Astrocyte of the spinal cord (primary cell): ENCODE measurements around the gene FBXO4.
"Not testable (repeated sequence)": the region's sequence is repeated elsewhere in the genome, so short reads cannot be mapped to it uniquely, and the experiment has no call there.

ENCODE experiments used
- DNase-seq: peaks from one replicate; pipeline ENCODE4 v3.0.0; 2011; ENCODE audit warnings: low read depth, low spot score
- H3K4me3 ChIP-seq: 2 replicates; pipeline ENCODE4 v1.5.1; 2011; ENCODE audit warnings: low read depth, mild to moderate bottlenecking, low read length, moderate library complexity
- CTCF ChIP-seq: IDR thresholded peaks from 2 replicates; pipeline ENCODE4 v1.5.1; 2012; ENCODE audit warnings: low read depth, mild to moderate bottlenecking, low read length, inconsistent platforms
- in situ Hi-C: cut with HindIII; loops from 2 replicates; pipeline ENCODE4 v1.10.0; 2017; ENCODE audit warnings: low sequenced_read_pairs

The FBXO4 gene

GRCh38 chr5:41935544-41935943 is 10.5 kb downstream of the FBXO4 start:
- in situ Hi-C loops, result no loop called here
- H3K4me3 ChIP-seq, result no peak overlapping the region
- TF ChIP-seq CTCF, result no peak
- no peak for DNase-seq

GRCh38 chr5:41940641-41941040 is 15.6 kb downstream of the FBXO4 start:
- in situ Hi-C loops, result no loop called here
- no peak overlapping the region for H3K4me3 ChIP-seq
- DNase-seq, result no peak
- TF ChIP-seq CTCF, result no peak

- DNase-seq, H3K4me3 ChIP-seq, in situ Hi-C loops: not testable (repeated sequence)
Measured at GRCh38 chr5:41945332-41945955, 20.4 kb downstream of the FBXO4 start.

- H3K4me3 ChIP-seq, result no peak overlapping the region
- in situ Hi-C loops, result no loop called here
- no peak for DNase-seq
- no peak for TF ChIP-seq CTCF
Measured at GRCh38 chr5:41951224-41951623, 26.1 kb downstream of the FBXO4 start.

GRCh38 chr5:41954286-41954685 is 29.2 kb downstream of the FBXO4 start:
- TF ChIP-seq CTCF, result no peak
- DNase-seq, result no peak
- in situ Hi-C loops, result no loop called here
- no peak overlapping the region for H3K4me3 ChIP-seq

GRCh38 chr5:41955432-41956024 is 30.4 kb downstream of the FBXO4 start:
- TF ChIP-seq CTCF, result no peak
- H3K4me3 ChIP-seq, result no peak overlapping the region
- in situ Hi-C loops, result no loop called here
- no peak for DNase-seq

GRCh38 chr5:41956943-41957342 is 31.9 kb downstream of the FBXO4 start:
- no peak for TF ChIP-seq CTCF
- no peak for DNase-seq
- in situ Hi-C loops, result no loop called here
- H3K4me3 ChIP-seq, result no peak overlapping the region
